Activated naive CD4-positive, alpha-beta T cell treated with anti-CD3 and anti-CD28 coated beads, Interleukin-2, amount 50 U/mL, for 24 hours (primary cell): ENCODE measurements around the gene PDE3B.
"Not testable (repeated sequence)": the region's sequence is repeated elsewhere in the genome, so short reads cannot be mapped to it uniquely, and the experiment has no call there.

Source experiments
- H3K27ac Mint-ChIP-seq: one replicate; pipeline ENCODE4 v1.8.0; 2021; ENCODE audit warnings: mild to moderate bottlenecking, mixed read lengths
- H3K27me3 Mint-ChIP-seq: one replicate; pipeline ENCODE4 v1.8.0; 2021; ENCODE audit warnings: mixed read lengths
- H3K36me3 Mint-ChIP-seq: one replicate; pipeline ENCODE4 v1.8.0; 2021; ENCODE audit warnings: mixed read lengths
- H3K4me1 Mint-ChIP-seq: one replicate; pipeline ENCODE4 v1.8.0; 2021; ENCODE audit warnings: mixed read lengths
- H3K4me3 Mint-ChIP-seq: one replicate; pipeline ENCODE4 v1.8.0; 2021; ENCODE audit warnings: mild to moderate bottlenecking, mixed read lengths
- H3K9me3 Mint-ChIP-seq: one replicate; pipeline ENCODE4 v1.8.0; 2021; ENCODE audit warnings: mixed read lengths

The PDE3B gene

DNA sequence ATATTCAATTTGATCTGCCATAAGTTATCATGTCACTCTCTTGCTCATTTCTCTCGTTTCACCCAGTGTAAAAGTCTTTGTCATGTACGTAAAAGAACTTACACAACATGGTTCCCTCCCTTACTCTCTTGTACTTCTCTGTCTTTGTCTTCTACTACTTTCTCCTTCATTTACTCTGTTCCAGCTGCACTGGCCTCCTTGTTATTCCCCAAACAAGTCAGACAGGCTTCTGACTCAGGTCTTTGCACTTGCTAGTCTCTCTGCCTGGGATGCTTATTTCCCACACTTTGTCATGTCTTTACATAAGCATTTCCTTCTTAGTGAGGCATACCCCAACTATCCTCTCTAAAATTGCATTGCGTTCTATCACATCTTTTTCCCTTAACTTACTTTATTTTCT, 131.1 kb downstream of the PDE3B start:
- Mint-ChIP-seq H3K36me3 (peaks cover 24% of the 10 kb centered on the region), H3K27ac (peak overlapping the region; percentile 65), H3K4me1 (peaks cover 67% of the 10 kb centered on the region), H3K9me3 (peaks cover 5% of the 10 kb centered on the region), H3K4me3 (no peak overlapping the region), H3K27me3 (no peaks in the 10 kb centered on the region)

GRCh38 chr11:14775897-14776296, 132.3 kb downstream of the PDE3B start:
- Mint-ChIP-seq H3K9me3 (peaks cover 10% of the 10 kb centered on the region), H3K36me3 (peaks cover 30% of the 10 kb centered on the region), H3K27me3 (no peaks in the 10 kb centered on the region), H3K4me3 (no peak overlapping the region), H3K4me1 (peaks cover 67% of the 10 kb centered on the region), H3K27ac (no peak overlapping the region)

DNA sequence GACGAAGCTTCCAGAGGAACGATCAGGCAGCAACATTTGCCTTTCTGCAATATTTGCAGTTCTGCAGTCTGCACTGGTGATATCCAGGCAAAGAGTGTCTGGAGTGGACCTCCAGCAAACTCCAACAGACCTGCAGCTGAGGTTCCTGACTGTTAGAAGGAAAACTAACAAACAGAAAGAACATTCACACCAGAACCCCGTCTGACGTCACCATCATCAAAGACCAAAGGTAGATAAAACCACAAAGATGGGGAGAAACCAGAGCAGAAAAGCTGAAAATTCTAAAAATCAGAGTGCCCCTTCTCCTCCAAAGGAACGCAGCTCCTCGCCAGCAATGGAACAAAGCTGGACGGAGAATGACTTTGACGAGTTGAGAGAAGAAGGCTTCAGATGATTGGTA, 134.9 kb downstream of the PDE3B start:
- Mint-ChIP-seq H3K36me3 (peaks cover 36% of the 10 kb centered on the region), H3K27ac (peak overlapping the region; percentile 85), H3K4me1 (peaks cover 68% of the 10 kb centered on the region), H3K9me3 (peaks cover 10% of the 10 kb centered on the region)
- H3K4me3 Mint-ChIP-seq, H3K27me3 Mint-ChIP-seq: not testable (repeated sequence)

DNA sequence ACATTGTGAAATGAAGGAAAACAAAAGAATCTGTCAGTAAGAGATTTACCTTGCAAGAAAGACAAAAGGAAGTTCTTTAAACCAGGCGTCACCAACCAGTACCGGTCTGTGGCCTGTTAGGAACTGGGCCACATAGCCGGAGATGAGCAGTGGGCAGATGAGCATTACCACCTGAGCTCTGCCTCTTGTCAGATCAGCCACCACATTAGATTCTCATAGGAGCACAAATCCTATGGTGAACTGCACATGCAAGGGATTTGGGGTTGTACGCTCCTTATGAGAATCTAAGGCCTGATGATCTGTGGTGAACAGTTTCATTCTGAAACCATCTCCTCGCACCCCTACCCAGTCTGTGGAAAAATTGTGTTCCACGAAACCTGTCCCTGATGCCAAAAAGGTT, 140.2 kb downstream of the PDE3B start:
- Mint-ChIP-seq H3K27ac (peak overlapping the region; percentile 79), H3K4me3 (peak overlapping the region; percentile 44), H3K36me3 (peaks cover 15% of the 10 kb centered on the region), H3K27me3 (no peaks in the 10 kb centered on the region), H3K9me3 (peaks cover 9% of the 10 kb centered on the region), H3K4me1 (peaks cover 59% of the 10 kb centered on the region)

- Mint-ChIP-seq H3K36me3 (peaks cover 11% of the 10 kb centered on the region), H3K4me1 (peaks cover 58% of the 10 kb centered on the region), H3K4me3 (peak overlapping the region; percentile 44), H3K9me3 (peaks cover 6% of the 10 kb centered on the region), H3K27me3 (no peaks in the 10 kb centered on the region), H3K27ac (peak overlapping the region; percentile 79)
Observed at GRCh38 chr11:14784230-14784629, 140.6 kb downstream of the PDE3B start.

DNA sequence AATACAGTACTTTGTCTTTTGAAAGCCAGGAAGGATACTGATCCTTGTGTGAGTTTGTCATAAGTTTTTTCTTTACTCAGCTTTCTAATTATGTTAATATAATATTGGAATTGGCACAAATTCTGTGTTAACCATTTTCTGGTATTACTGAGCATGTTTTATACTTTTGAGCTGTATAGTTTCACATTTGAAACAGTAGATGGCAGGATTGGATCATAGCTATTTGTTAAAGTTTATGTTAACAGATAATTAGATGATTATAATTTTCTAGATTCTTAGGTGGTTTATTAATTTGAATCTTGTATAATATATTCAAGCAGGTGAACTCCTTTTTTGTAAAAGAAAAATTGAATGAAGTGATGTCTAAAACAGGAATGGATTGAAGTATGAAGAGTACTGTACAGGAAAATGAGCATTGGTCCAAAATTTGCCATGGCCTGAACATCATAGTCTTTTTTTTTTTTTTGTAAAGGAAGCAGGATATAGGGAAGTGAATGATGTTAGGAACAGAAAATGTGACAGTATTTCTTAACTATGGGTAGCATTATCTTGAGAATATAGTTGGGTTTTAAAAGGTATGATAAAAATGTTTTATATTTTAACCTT, 146.4 kb downstream of the PDE3B start:
- H3K36me3 Mint-ChIP-seq: peaks cover 2% of the 10 kb centered on the region
- peak overlapping the region; percentile 70 for H3K27ac Mint-ChIP-seq
- no peak overlapping the region for H3K4me3 Mint-ChIP-seq
- H3K4me1 Mint-ChIP-seq: peaks cover 35% of the 10 kb centered on the region
- no peaks in the 10 kb centered on the region for H3K9me3 Mint-ChIP-seq
- H3K27me3 Mint-ChIP-seq: no peaks in the 10 kb centered on the region

GRCh38 chr11:14793546-14793945, 149.9 kb downstream of the PDE3B start:
- peaks cover 53% of the 10 kb centered on the region for H3K4me1 Mint-ChIP-seq
- H3K4me3 Mint-ChIP-seq: no peak overlapping the region
- no peaks in the 10 kb centered on the region for H3K9me3 Mint-ChIP-seq
- no peaks in the 10 kb centered on the region for H3K27me3 Mint-ChIP-seq
- H3K27ac Mint-ChIP-seq: no peak overlapping the region
- peaks cover 29% of the 10 kb centered on the region for H3K36me3 Mint-ChIP-seq

DNA sequence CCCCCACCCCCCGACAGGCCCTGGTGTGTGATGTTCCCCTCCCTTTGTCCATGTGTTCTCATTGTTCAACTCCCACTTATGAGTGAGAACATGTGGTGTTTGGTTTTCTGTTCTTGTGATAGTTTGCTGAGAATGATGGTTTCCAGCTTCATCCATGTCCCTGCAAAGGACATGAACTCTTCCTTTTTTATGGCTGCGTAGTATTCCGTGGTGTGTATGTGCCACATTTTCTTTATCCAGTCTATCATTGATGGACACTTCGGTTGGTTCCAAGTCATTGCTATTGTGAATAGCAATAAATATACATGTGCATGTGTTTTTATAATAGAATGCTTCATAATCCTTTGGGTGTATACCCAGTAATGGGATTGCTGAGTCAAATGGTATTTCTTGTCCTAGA, 152.4 kb downstream of the PDE3B start:
- not testable (repeated sequence) for H3K27ac Mint-ChIP-seq, H3K4me3 Mint-ChIP-seq, H3K27me3 Mint-ChIP-seq, H3K9me3 Mint-ChIP-seq
- peaks cover 41% of the 10 kb centered on the region for H3K36me3 Mint-ChIP-seq
- H3K4me1 Mint-ChIP-seq: peaks cover 65% of the 10 kb centered on the region

DNA sequence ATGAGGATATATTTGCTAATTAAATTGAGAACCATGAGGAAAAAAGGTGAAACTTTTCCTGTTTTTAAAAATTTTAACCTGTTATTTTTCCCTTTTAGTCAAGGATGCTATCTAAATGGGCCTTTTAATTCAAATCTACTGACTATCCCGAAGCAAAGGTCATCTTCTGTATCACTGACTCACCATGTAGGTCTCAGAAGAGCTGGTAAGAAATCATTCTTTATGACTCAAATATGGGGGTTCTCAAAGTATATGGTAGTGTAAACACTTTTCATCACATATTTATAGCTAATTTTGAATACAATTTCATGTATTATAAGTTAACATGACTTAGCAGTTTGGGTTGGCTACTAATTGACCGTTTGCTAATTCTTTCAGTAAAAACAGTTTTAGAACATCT, 160.2 kb downstream of the PDE3B start:
- H3K4me3 Mint-ChIP-seq: no peak overlapping the region
- peaks cover 7% of the 10 kb centered on the region for H3K9me3 Mint-ChIP-seq
- H3K4me1 Mint-ChIP-seq: peaks cover 27% of the 10 kb centered on the region
- no peak overlapping the region for H3K27ac Mint-ChIP-seq
- peaks cover 42% of the 10 kb centered on the region for H3K36me3 Mint-ChIP-seq
- H3K27me3 Mint-ChIP-seq: no peaks in the 10 kb centered on the region

DNA sequence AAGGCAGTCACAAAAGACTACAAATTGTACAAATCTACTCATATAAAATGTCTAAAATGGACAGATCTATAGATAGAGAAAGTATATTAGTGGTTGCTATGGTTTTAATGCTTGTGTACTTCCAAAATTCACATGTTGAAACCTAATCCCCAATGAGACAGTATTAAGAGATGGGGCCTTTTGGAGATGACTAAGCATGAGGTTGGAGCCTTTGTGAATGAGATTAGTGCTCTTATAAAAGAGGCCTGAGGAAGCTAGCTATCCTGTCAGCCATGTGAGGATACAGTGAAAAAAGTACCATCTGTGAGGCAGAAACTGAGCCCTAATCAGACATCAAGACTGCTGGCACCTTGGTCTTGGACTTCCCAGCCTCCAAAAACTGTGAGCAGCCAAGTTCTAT, 165.9 kb downstream of the PDE3B start:
- H3K27ac Mint-ChIP-seq: no peak overlapping the region
- H3K4me1 Mint-ChIP-seq: peaks cover 6% of the 10 kb centered on the region
- H3K4me3 Mint-ChIP-seq: no peak overlapping the region
- no peaks in the 10 kb centered on the region for H3K27me3 Mint-ChIP-seq
- peaks cover 47% of the 10 kb centered on the region for H3K36me3 Mint-ChIP-seq
- peaks cover 10% of the 10 kb centered on the region for H3K9me3 Mint-ChIP-seq

DNA sequence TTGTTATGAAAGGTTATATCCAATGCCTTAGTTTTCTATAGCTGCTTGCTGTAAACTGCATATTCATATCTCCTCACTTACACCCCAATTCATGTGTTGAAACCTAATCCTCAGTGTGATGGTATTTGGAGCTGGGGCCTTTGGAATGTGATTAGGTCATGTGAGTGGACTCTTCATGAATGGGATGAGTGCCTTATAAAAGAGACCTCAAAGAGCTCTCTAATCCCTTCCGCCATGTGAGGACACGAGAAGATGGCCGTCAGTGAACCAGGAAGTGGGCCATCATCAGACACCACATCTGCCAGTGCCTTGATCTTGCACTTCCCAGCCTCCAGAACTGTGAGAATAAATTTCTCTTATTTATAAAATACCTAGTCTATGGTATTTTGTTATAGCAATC, 169.2 kb downstream of the PDE3B start:
- no peak overlapping the region for H3K4me3 Mint-ChIP-seq
- no peaks in the 10 kb centered on the region for H3K27me3 Mint-ChIP-seq
- peaks cover 6% of the 10 kb centered on the region for H3K4me1 Mint-ChIP-seq
- H3K9me3 Mint-ChIP-seq: peaks cover 3% of the 10 kb centered on the region
- no peak overlapping the region for H3K27ac Mint-ChIP-seq
- peaks cover 36% of the 10 kb centered on the region for H3K36me3 Mint-ChIP-seq

GRCh38 chr11:14813516-14813915, 169.9 kb downstream of the PDE3B start:
- Mint-ChIP-seq H3K27ac (no peak overlapping the region), H3K4me1 (peaks cover 6% of the 10 kb centered on the region), H3K9me3 (peaks cover 3% of the 10 kb centered on the region), H3K27me3 (no peaks in the 10 kb centered on the region), H3K4me3 (no peak overlapping the region), H3K36me3 (peaks cover 34% of the 10 kb centered on the region)

DNA sequence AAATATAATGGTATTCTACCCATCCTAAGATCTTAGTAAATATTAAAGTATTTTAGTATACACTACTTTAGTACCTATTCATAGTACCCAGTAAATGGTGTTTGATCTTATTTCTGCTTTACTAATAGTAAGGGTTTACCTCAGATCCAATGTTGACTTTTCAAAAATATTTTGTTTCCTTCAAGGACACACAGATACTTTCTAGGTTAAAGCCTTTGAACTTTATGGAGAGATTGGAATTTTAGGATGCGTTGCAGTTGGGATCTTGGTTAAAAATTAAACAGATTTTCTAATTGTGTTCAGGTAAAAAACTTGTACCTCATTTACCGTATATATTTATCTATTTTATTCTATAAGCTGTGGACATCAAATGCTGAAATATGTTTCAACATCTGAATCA, 175.2 kb downstream of the PDE3B start:
- Mint-ChIP-seq H3K4me3 (no peak overlapping the region), H3K27me3 (no peaks in the 10 kb centered on the region), H3K36me3 (peaks cover 30% of the 10 kb centered on the region), H3K4me1 (no peaks in the 10 kb centered on the region), H3K27ac (no peak overlapping the region), H3K9me3 (no peaks in the 10 kb centered on the region)

DNA sequence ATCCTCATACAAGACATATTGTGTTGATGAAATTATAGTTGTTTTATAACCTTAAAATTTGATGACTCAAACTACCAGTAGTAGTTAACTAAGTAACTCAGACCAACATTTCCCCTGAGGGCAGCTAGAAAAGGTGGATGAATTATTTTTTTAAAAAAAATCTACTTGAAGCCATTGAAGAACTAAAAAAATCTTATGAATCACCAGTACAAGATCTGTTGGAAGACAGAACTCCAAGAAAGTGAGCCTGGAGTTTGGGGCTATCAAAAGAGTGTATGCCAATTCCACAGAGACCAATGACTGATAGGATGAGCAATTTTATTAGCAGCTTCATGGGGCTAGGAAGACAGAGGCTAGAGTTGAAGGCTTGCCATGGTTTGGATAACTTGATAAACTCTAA, 176.0 kb downstream of the PDE3B start:
- H3K4me3 Mint-ChIP-seq: no peak overlapping the region
- no peaks in the 10 kb centered on the region for H3K27me3 Mint-ChIP-seq
- H3K36me3 Mint-ChIP-seq: peaks cover 35% of the 10 kb centered on the region
- H3K27ac Mint-ChIP-seq: no peak overlapping the region
- no peaks in the 10 kb centered on the region for H3K9me3 Mint-ChIP-seq
- no peaks in the 10 kb centered on the region for H3K4me1 Mint-ChIP-seq

DNA sequence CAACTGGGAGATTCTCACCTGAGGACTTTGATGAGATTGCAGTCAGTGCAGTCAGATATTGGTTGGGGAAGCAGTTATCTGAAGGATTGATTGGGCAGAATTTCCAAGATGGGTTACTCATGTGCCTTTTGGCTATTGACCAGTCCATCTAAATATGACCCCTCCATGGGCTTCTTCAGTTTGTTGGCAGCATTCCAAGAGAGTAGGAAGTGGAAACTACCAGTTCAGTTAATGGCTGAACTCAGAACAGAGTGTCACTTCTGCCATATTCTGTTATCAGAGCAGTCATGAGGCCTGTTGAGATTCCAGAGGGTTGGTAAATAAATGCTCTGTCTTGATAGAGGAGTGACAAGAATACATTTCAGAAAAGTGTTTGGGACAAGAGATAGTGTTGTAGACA, 177.4 kb downstream of the PDE3B start:
- Mint-ChIP-seq H3K4me1 (no peaks in the 10 kb centered on the region), H3K27ac (no peak overlapping the region), H3K36me3 (peaks cover 40% of the 10 kb centered on the region), H3K27me3 (no peaks in the 10 kb centered on the region), H3K4me3 (no peak overlapping the region), H3K9me3 (peaks cover 11% of the 10 kb centered on the region)

- H3K36me3 Mint-ChIP-seq: peaks cover 51% of the 10 kb centered on the region
- H3K4me1 Mint-ChIP-seq: peaks cover 11% of the 10 kb centered on the region
- peaks cover 29% of the 10 kb centered on the region for H3K9me3 Mint-ChIP-seq
Observed at GRCh38 chr11:14826600-14826999, 183.0 kb downstream of the PDE3B start.

More at GRCh38 chr11:14826600-14826999, 183.0 kb downstream of the PDE3B start:
- no peaks in the 10 kb centered on the region for H3K27me3 Mint-ChIP-seq
- no peak overlapping the region for H3K27ac Mint-ChIP-seq
- no peak overlapping the region for H3K4me3 Mint-ChIP-seq
